CD4-positive, alpha-beta T cell treated with Interleukin-2 at 100 ng/mL for 4 hours (primary cell): ENCODE data around the gene CNTD1.

Experiments
- DNase-seq: peaks from one replicate; pipeline ENCODE4 v3.0.0-alpha.2; 2020; ENCODE audit warnings: low spot score

CNTD1 gene

GRCh38 chr17:42779936-42780850 is 18.5 kb upstream of the CNTD1 start, which contains the start of gene WNK4:
WNK4 (plus strand) TSS chr17:42780610; CDS start chr17:42780699, 89 bp downstream.
- no peak for DNase-seq

GRCh38 chr17:42780851-42781638 is 17.6 kb upstream of the CNTD1 start:
- no peak for DNase-seq

- DNase-seq: no peak
These were observed 17.0 kb upstream of the CNTD1 start for GRCh38 chr17:42781639-42782165.

- no peak for DNase-seq
These were observed 16.2 kb upstream of the CNTD1 start for GRCh38 chr17:42782166-42783061.

GRCh38 chr17:42783062-42783790 is 15.4 kb upstream of the CNTD1 start:
- no peak for DNase-seq

GRCh38 chr17:42783791-42784138 is 14.9 kb upstream of the CNTD1 start:
- no peak for DNase-seq

- no peak for DNase-seq
These were observed 14.3 kb upstream of the CNTD1 start for GRCh38 chr17:42784409-42784808.

- DNase-seq: no peak
These were observed 13.7 kb upstream of the CNTD1 start for GRCh38 chr17:42784811-42785592.

GRCh38 chr17:42787266-42787665 is 11.4 kb upstream of the CNTD1 start:
- no peak for DNase-seq

- no peak for DNase-seq
These were observed 6.7 kb upstream of the CNTD1 start for GRCh38 chr17:42791948-42792347.

- DNase-seq: no peak
These were observed 6.1 kb upstream of the CNTD1 start for GRCh38 chr17:42792545-42792944.

GRCh38 chr17:42795061-42795460 is 3.6 kb upstream of the CNTD1 start:
- DNase-seq: no peak

GRCh38 chr17:42795465-42795864 is 3.2 kb upstream of the CNTD1 start:
- no peak for DNase-seq

GRCh38 chr17:42796066-42796758 is 2.4 kb upstream of the CNTD1 start:
- DNase-seq: no peak

GRCh38 chr17:42797067-42798007 is 1.3 kb upstream of the CNTD1 start:
- DNase-seq: no peak

- DNase-seq: no peak
These were observed 664 bp upstream of the CNTD1 start for GRCh38 chr17:42798011-42798382.

- no peak for DNase-seq
These were observed 4.6 kb downstream of the CNTD1 start for GRCh38 chr17:42803074-42803883.

GRCh38 chr17:42804918-42805367 is 6.3 kb downstream of the CNTD1 start:
- no peak for DNase-seq
